A673 (cell line): Measurements from ENCODE around the gene CNEP1R1.

Experiments used
- EZH2 ChIP-seq: fragments of 200-600 bp; sonication (generic); IDR thresholded peaks from 2 replicates; pipeline ENCODE4 v1.6.1; 2017; ENCODE audit warnings: borderline replicate concordance, low read depth, mild to moderate bottlenecking, mixed read lengths, antibody characterized with exemption, low read length; ENCODE audit not compliant: poor library complexity, severe bottlenecking
- TF ChIP-seq, protein P1 (sequence below): fragments of 300-800, 200-600 bp; sonication (generic); conservative IDR thresholded peaks from 2 replicates; pipeline ENCODE4 v1.5.1; 2017; ENCODE audit warnings: low read depth, mild to moderate bottlenecking, antibody characterized with exemption, low read length, moderate library complexity, mixed read lengths

- TF ChIP-seq, protein P1, sequence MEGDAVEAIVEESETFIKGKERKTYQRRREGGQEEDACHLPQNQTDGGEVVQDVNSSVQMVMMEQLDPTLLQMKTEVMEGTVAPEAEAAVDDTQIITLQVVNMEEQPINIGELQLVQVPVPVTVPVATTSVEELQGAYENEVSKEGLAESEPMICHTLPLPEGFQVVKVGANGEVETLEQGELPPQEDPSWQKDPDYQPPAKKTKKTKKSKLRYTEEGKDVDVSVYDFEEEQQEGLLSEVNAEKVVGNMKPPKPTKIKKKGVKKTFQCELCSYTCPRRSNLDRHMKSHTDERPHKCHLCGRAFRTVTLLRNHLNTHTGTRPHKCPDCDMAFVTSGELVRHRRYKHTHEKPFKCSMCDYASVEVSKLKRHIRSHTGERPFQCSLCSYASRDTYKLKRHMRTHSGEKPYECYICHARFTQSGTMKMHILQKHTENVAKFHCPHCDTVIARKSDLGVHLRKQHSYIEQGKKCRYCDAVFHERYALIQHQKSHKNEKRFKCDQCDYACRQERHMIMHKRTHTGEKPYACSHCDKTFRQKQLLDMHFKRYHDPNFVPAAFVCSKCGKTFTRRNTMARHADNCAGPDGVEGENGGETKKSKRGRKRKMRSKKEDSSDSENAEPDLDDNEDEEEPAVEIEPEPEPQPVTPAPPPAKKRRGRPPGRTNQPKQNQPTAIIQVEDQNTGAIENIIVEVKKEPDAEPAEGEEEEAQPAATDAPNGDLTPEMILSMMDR: peak; percentile 100
- no peak for TF ChIP-seq EZH2
Observed at GRCh38 chr16:50024684-50025536, at the start of gene CNEP1R1.
